Measurements from ENCODE around the gene RAB11A. TPM values are rescaled to one million over a fixed set of nuclear protein-coding genes. Genes with fewer than 3 reads are reported as not detected.

Gene RAB11A
- total RNA-seq, 2 donors from 2014 or later = 178 to 223 TPM

- H3K4me3 ChIP-seq = no peak overlapping the region
- intact Hi-C loops (cut with DNase I) = no loop called here
- no peaks in the 10 kb centered on the region for H3K9me3 ChIP-seq
- H3K36me3 ChIP-seq = peaks cover 0 to 7% of the 10 kb centered on the region in 2 donors
- no peaks in the 10 kb centered on the region for H3K4me1 ChIP-seq (replicated peaks)
- DNase-seq (ENCODE audit: low spot score) = no peak
- no peaks in the 10 kb centered on the region for H3K27me3 ChIP-seq (replicated peaks; ENCODE audit: insufficient read depth)
- TF ChIP-seq POLR2A (IDR thresholded peaks at IDR 0.05) (no peak), CTCF (IDR thresholded peaks at IDR 0.05) (no peak), POLR2AphosphoS5 (IDR thresholded peaks at IDR 0.05) (no peak)
- H3K27ac ChIP-seq = no peak overlapping the region
Measured at GRCh38 chr15:65873256-65873655, 4.0 kb downstream of the RAB11A start.

GRCh38 chr15:65875458-65875857 lies 6.2 kb downstream of the RAB11A start:
- no peak for DNase-seq (ENCODE audit: low spot score)
- no peak for TF ChIP-seq POLR2A (IDR thresholded peaks at IDR 0.05)
- no peak for TF ChIP-seq POLR2AphosphoS5 (IDR thresholded peaks at IDR 0.05)
- no peak for TF ChIP-seq CTCF (IDR thresholded peaks at IDR 0.05)
- WGBS = 97% methylated on average over 1 of the region's 1 CpG
- H3K27ac ChIP-seq = no peak overlapping the region
- H3K36me3 ChIP-seq = peaks cover 0 to 7% of the 10 kb centered on the region in 2 donors
- intact Hi-C loops (cut with DNase I) = no loop called here
- H3K4me1 ChIP-seq (replicated peaks) = no peaks in the 10 kb centered on the region
- H3K9me3 ChIP-seq = no peaks in the 10 kb centered on the region
- H3K27me3 ChIP-seq (replicated peaks; ENCODE audit: insufficient read depth) = no peaks in the 10 kb centered on the region
- no peak overlapping the region for H3K4me3 ChIP-seq

GRCh38 chr15:65877749-65878148 lies 8.5 kb downstream of the RAB11A start:
- no peaks in the 10 kb centered on the region for H3K4me1 ChIP-seq (replicated peaks)
- no peak overlapping the region for H3K27ac ChIP-seq
- TF ChIP-seq CTCF (IDR thresholded peaks at IDR 0.05) (no peak), POLR2A (IDR thresholded peaks at IDR 0.05) (no peak), POLR2AphosphoS5 (IDR thresholded peaks at IDR 0.05) (no peak)
- 94% methylated on average over 3 of the region's 3 CpGs for WGBS
- H3K4me3 ChIP-seq = no peak overlapping the region
- H3K9me3 ChIP-seq = no peaks in the 10 kb centered on the region
- DNase-seq (ENCODE audit: low spot score) = no peak
- no peaks in the 10 kb centered on the region for H3K27me3 ChIP-seq (replicated peaks; ENCODE audit: insufficient read depth)
- H3K36me3 ChIP-seq = peaks cover 0 to 7% of the 10 kb centered on the region in 2 donors
- intact Hi-C loops (cut with DNase I) = no loop called here

GRCh38 chr15:65881766-65882434 lies 12.6 kb downstream of the RAB11A start:
- intact Hi-C loops (cut with DNase I) = no loop called here
- H3K27ac ChIP-seq = no peak overlapping the region
- H3K36me3 ChIP-seq = peaks cover 0 to 7% of the 10 kb centered on the region in 2 donors
- no peaks in the 10 kb centered on the region for H3K9me3 ChIP-seq
- TF ChIP-seq CTCF (IDR thresholded peaks at IDR 0.05) (no peak), POLR2AphosphoS5 (IDR thresholded peaks at IDR 0.05) (no peak), POLR2A (IDR thresholded peaks at IDR 0.05) (no peak)
- WGBS = 87% methylated on average over 3 of the region's 3 CpGs
- H3K27me3 ChIP-seq (replicated peaks; ENCODE audit: insufficient read depth) = no peaks in the 10 kb centered on the region
- no peak overlapping the region for H3K4me3 ChIP-seq
- DNase-seq (ENCODE audit: low spot score) = no peak
- H3K4me1 ChIP-seq (replicated peaks) = no peaks in the 10 kb centered on the region

GRCh38 chr15:65883571-65883970 lies 14.3 kb downstream of the RAB11A start:
- Histone ChIP-seq H3K9me3 (no peaks in the 10 kb centered on the region), H3K4me3 (no peak overlapping the region), H3K4me1 (replicated peaks) (no peaks in the 10 kb centered on the region), H3K27ac (no peak overlapping the region), H3K27me3 (replicated peaks; ENCODE audit: insufficient read depth) (no peaks in the 10 kb centered on the region), H3K36me3 (no peaks in the 10 kb centered on the region)
- TF ChIP-seq CTCF (IDR thresholded peaks at IDR 0.05) = no peak
- TF ChIP-seq POLR2AphosphoS5 (IDR thresholded peaks at IDR 0.05) = no peak
- TF ChIP-seq POLR2A (IDR thresholded peaks at IDR 0.05) = no peak
- intact Hi-C loops (cut with DNase I) = no loop called here
- over 99% methylated on average over 6 of the region's 6 CpGs for WGBS
- DNase-seq (ENCODE audit: low spot score) = no peak

Data from prostate gland (tissue), 2 donors.